K562 (cell line): ENCODE measurements around the gene BOD1L2. TPM values are rescaled to one million over a fixed set of nuclear protein-coding genes. Genes with fewer than 3 reads are reported as not detected.

Experiments
- ATAC-seq: fragments of 200-7000 bp; cut with Tn5 transposase; 3 replicates; pipeline ENCODE4 v1.9.1; 2020; ENCODE audit warnings: moderate library complexity
- BruUV-seq: library from RNA; stranded (reverse); fragments of 400-500 nt; replicated peaks from 2 replicates; lab custom pipeline; 2021; lab: Mats Ljungman, UMichigan
- CTCF ChIA-PET: fragments of 300-600 bp; formaldehyde crosslinking; extraction: SDS; loops from one replicate; lab custom pipeline; 2021; ENCODE audit warnings: low intra/inter-chr PET ratio; lab: Yijun Ruan, JAX
- POLR2A ChIA-PET: fragments of 300-600, 350-650 bp; sonication (Branson Sonifier 250); formaldehyde crosslinking; extraction: SDS; loops from one replicate; lab custom pipeline; 2021; ENCODE audit warnings: antibody characterized with exemption, inconsistent platforms; lab: Yijun Ruan, JAX
- DNase-seq, 4 experiments: peaks; one replicate each; pipeline versions ENCODE4 v3.0.0 to v3.0.0-alpha.2; 2011 to 2018; ENCODE audit warnings: low spot score in 3 of 4, mixed read lengths in 3 of 4; ENCODE audit errors: extremely low read depth in 1 of 4
- FAIRE-seq: peaks from 2 replicates; lab custom pipeline; 2011; peaks lifted over from hg19 to GRCh38; lab: Jason Lieb, UNC
- H2AFZ ChIP-seq: 2 replicates; pipeline ENCODE4 v1.6.0; 2011; ENCODE audit warnings: low read depth, low read length, control low read depth, inconsistent platforms
- H3K27ac ChIP-seq: fragments of 200-600 bp; 3 replicates; pipeline ENCODE4 v1.8.0; 2011; ENCODE audit warnings: low read depth, mild to moderate bottlenecking, control low read depth, inconsistent platforms, low read length, moderate library complexity, mixed read lengths; ENCODE audit errors: extremely low read depth
- H3K27me3 ChIP-seq, 2 experiments: fragments of 300-600 bp in 1 of 2; 2 replicates in 1 of 2; 3 replicates in 1 of 2; pipeline versions ENCODE4 v1.6.0 to v1.8.0; 2011; ENCODE audit warnings: inconsistent platforms in 2 of 2, low read length in 2 of 2, mild to moderate bottlenecking in 1 of 2, mixed read lengths in 1 of 2, moderate library complexity in 1 of 2; ENCODE audit not compliant: control insufficient read depth in 2 of 2, insufficient read depth in 2 of 2
- H3K36me3 ChIP-seq: fragments of 300-600 bp; 3 replicates; pipeline ENCODE4 v1.8.0; 2011; ENCODE audit warnings: mild to moderate bottlenecking, low read length, inconsistent platforms; ENCODE audit not compliant: control insufficient read depth, insufficient read depth
- H3K4me1 ChIP-seq, 2 experiments: fragments of 200-600 bp in 1 of 2; replicated peaks in 1 of 2; 2 replicates in 1 of 2; 3 replicates in 1 of 2; pipeline versions ENCODE4 v1.5.1 to v1.8.0; 2011; ENCODE audit warnings: inconsistent platforms in 2 of 2, low read length in 2 of 2, mild to moderate bottlenecking in 1 of 2, mixed read lengths in 1 of 2, moderate library complexity in 1 of 2; ENCODE audit not compliant: control insufficient read depth in 2 of 2, insufficient read depth in 2 of 2
- H3K4me2 ChIP-seq: 2 replicates; pipeline ENCODE4 v1.6.1; 2011; ENCODE audit warnings: low read length, control low read depth, inconsistent platforms, mixed read lengths; ENCODE audit not compliant: insufficient read depth
- H3K4me3 ChIP-seq: fragments of 200-600 bp; sonication (generic), shearing (Covaris generic); 2 replicates; pipeline ENCODE4 v1.5.1; 2016; ENCODE audit warnings: control low read depth, inconsistent platforms
- H3K79me2 ChIP-seq: fragments of 200-600 bp; 3 replicates; pipeline ENCODE4 v1.8.0; 2011; ENCODE audit warnings: low read length, inconsistent platforms; ENCODE audit not compliant: control insufficient read depth, insufficient read depth
- H3K9ac ChIP-seq, 2 experiments: 2 replicates each; pipeline versions ENCODE4 v1.6.0 to v1.6.1; 2011; ENCODE audit warnings: low read depth in 2 of 2, low read length in 2 of 2, control low read depth in 1 of 2, inconsistent platforms in 1 of 2, mild to moderate bottlenecking in 1 of 2, mixed read lengths in 1 of 2; ENCODE audit not compliant: insufficient read depth in 1 of 2
- H3K9me1 ChIP-seq: one replicate; pipeline ENCODE4 v1.6.0; 2011; ENCODE audit warnings: inconsistent platforms, mild to moderate bottlenecking, low read length, moderate library complexity; ENCODE audit not compliant: control insufficient read depth, insufficient read depth
- H3K9me3 ChIP-seq: replicated peaks from 2 replicates; pipeline ENCODE4 v1.5.1; 2011; ENCODE audit warnings: low read depth, low read length, inconsistent platforms; ENCODE audit not compliant: control insufficient read depth, insufficient read depth
- H4K20me1 ChIP-seq: replicated peaks from 2 replicates; pipeline ENCODE4 v1.6.1; 2011; ENCODE audit warnings: low read length, inconsistent platforms, mixed read lengths; ENCODE audit not compliant: control insufficient read depth, insufficient read depth
- CC2D1A ChIP-seq: fragments of 450-650 bp; IDR thresholded peaks from 2 replicates; pipeline ENCODE4 v1.6.1; 2017; ENCODE audit warnings: mild to moderate bottlenecking
- MXD1 ChIP-seq: fragments of 250-450 bp; sonication (Bioruptor Pico); IDR thresholded peaks from 2 replicates; pipeline ENCODE4 v1.8.0; 2021; ENCODE audit warnings: borderline replicate concordance, mild to moderate bottlenecking, moderate library complexity; ENCODE audit not compliant: poor library complexity, severe bottlenecking
- NCOR1 ChIP-seq: fragments of 450-650 bp; IDR thresholded peaks from 2 replicates; pipeline ENCODE4 v1.6.1; 2016; ENCODE audit warnings: mild to moderate bottlenecking, moderate library complexity
- POLR2AphosphoS5 ChIP-seq: IDR thresholded peaks from 2 replicates; pipeline ENCODE4 v1.6.1; 2011; ENCODE audit warnings: mild to moderate bottlenecking, low read depth, low read length, moderate library complexity; ENCODE audit not compliant: control insufficient read depth, insufficient read depth
- THAP7 ChIP-seq: fragments of 250-450 bp; sonication (Bioruptor Pico); IDR thresholded peaks from 2 replicates; pipeline ENCODE4 v1.5.0; 2021
- ZNF140 ChIP-seq: fragments of 250-450 bp; sonication (Bioruptor Pico); IDR thresholded peaks from 2 replicates; pipeline ENCODE4 v1.8.0; 2021; ENCODE audit warnings: moderate library complexity, mild to moderate bottlenecking, inconsistent platforms
- ZNF274 ChIP-seq: IDR thresholded peaks from 2 replicates; pipeline ENCODE4 v1.6.1; 2011; ENCODE audit warnings: low read depth, mild to moderate bottlenecking, low read length, moderate library complexity, borderline replicate concordance
- ZNF280B ChIP-seq: fragments of 250-450 bp; sonication (Bioruptor Pico); IDR thresholded peaks from 2 replicates; pipeline ENCODE4 v1.5.1; 2021; ENCODE audit warnings: mild to moderate bottlenecking
- ZNF512 ChIP-seq: IDR thresholded peaks from 2 replicates; pipeline ENCODE4 v1.6.1; 2016; ENCODE audit warnings: missing genetic modification characterization, missing compliant biosample characterization
- in situ Hi-C: fragments of 300-500 bp; cut with MboI; formaldehyde crosslinking; loops from 4 replicates; pipeline ENCODE4 v1.15.0; 2018; ENCODE audit warnings: inconsistent platforms, mixed read lengths
- intact Hi-C: fragments of 100-400 bp; cut with micrococcal nuclease; formaldehyde crosslinking; loops from 2 replicates; pipeline ENCODE4 v1.14.2; 2022
- polyA plus RNA-seq, 8 experiments: library from polyadenylated mRNA; depleted of rRNA in 4 of 8; stranded (reverse) in 5 of 8; unstranded in 3 of 8; fragments of >200 nt; fragmentation: Nextera tagmentation in 2 of 8; fragmentation: Illumina TruSeq in 1 of 8; extraction: Ambion mirVana in 2 of 8; extraction: Trizol in 1 of 8; gene quantifications; 2 replicates each; pipeline versions ENCODE4 v1.2.1 to v1.2.3, GENCODE V29; 2011 to 2014; ENCODE audit warnings: inconsistent platforms in 1 of 8, missing spikeins in 1 of 8
- total RNA-seq, 7 experiments: library from RNA; depleted of rRNA in 6 of 7; stranded (reverse); fragments of >200 nt in 6 of 7; fragmentation: Illumina TruSeq in 2 of 7; extraction: Trizol in 2 of 7; gene quantifications; 2 replicates each; pipeline versions ENCODE4 v1.2.1 to v1.2.3, GENCODE V29; 2011 to 2021; ENCODE audit warnings: low replicate concordance in 1 of 7

BOD1L2 gene
- total and polyA plus RNA-seq, 9 of the 15 experiments (the other 6 are each of a cell fraction or from before 2014, with no cell fraction given): 0.03 TPM; not detected in 8

GRCh38 chr18:57131782-57132181, 15.1 kb upstream of the BOD1L2 start:
- no peak for ATAC-seq
- DNase-seq: no peak
- no peaks in the 10 kb centered on the region for H3K36me3 ChIP-seq
- no peaks in the 10 kb centered on the region for H3K9me3 ChIP-seq
- H2AFZ ChIP-seq: no peak overlapping the region
- no TSS peak for BruUV-seq
- CTCF ChIA-PET: no interaction called here
- in situ Hi-C loops: no loop called here
- TF ChIP-seq ZNF140 (CRISPR knock-in tag): no peak
- TF ChIP-seq THAP7: no peak
- no peak for TF ChIP-seq CC2D1A
- no peak for TF ChIP-seq ZNF512 (tag)
- TF ChIP-seq ZNF280B: no peak
- TF ChIP-seq POLR2AphosphoS5: no peak
- TF ChIP-seq MXD1 (CRISPR knock-in tag): no peak
- no peak for TF ChIP-seq ZNF274
- TF ChIP-seq NCOR1: no peak
- TF ChIP-seq, all 486 proteins: peak for 0
- no peaks in the 10 kb centered on the region for H4K20me1 ChIP-seq
- POLR2A ChIA-PET: no interaction called here
- intact Hi-C loops: no loop called here
- H3K79me2 ChIP-seq: no peaks in the 10 kb centered on the region
- no peak overlapping the region for H3K27ac ChIP-seq
- peaks cover 0 to 6% of the 10 kb centered on the region in 2 experiments; a peak in 2 of 5 replicates for H3K27me3 ChIP-seq
- H3K4me3 ChIP-seq: no peak overlapping the region
- no peaks in the 10 kb centered on the region for H3K9me1 ChIP-seq
- FAIRE-seq: no peak
- H3K4me1 ChIP-seq: peaks cover 0 to 12% of the 10 kb centered on the region in 2 experiments; a peak in 3 of 5 replicates
- H3K4me2 ChIP-seq: no peak overlapping the region
- no peak overlapping the region for H3K9ac ChIP-seq
